GM08714 (cell line): ENCODE results near the gene COLQ.
"Not testable (repeated sequence)": the region's sequence is repeated elsewhere in the genome, so short reads cannot be mapped to it uniquely, and the experiment has no call there.

ENCODE experiments used
- H3K4me3 ChIP-seq: fragments of 200-500 bp; sonication (Bioruptor generic); 2 replicates; pipeline ENCODE4 v1.5.1; 2014; ENCODE audit warnings: mild to moderate bottlenecking, low read length, inconsistent platforms
- ZNF274 ChIP-seq: IDR thresholded peaks from 2 replicates; pipeline ENCODE4 v1.6.1; 2012; ENCODE audit warnings: mild to moderate bottlenecking, low read depth, low read length

The COLQ gene

DNA sequence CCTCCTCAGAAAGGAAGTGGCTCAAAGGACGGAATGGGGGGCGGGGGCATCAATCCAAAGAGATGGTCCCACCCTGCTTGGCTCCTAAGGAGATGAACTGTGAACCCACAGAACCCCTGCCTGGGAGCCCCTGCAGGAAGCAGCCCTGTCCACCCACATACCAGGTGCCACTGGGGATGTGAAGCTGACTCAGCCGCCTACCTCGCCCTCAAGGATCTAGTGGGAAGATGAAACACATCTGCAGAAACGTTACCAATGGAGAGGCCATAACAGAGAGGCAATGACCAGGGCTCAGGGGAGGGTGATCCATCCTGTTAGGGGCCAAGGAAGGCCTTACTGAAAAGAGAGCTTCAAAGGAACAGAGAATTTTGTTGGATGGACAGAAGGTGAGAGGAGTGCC lies 59.1 kb downstream of the COLQ start:
- H3K4me3 ChIP-seq, result no peak overlapping the region
- no peak for TF ChIP-seq ZNF274

DNA sequence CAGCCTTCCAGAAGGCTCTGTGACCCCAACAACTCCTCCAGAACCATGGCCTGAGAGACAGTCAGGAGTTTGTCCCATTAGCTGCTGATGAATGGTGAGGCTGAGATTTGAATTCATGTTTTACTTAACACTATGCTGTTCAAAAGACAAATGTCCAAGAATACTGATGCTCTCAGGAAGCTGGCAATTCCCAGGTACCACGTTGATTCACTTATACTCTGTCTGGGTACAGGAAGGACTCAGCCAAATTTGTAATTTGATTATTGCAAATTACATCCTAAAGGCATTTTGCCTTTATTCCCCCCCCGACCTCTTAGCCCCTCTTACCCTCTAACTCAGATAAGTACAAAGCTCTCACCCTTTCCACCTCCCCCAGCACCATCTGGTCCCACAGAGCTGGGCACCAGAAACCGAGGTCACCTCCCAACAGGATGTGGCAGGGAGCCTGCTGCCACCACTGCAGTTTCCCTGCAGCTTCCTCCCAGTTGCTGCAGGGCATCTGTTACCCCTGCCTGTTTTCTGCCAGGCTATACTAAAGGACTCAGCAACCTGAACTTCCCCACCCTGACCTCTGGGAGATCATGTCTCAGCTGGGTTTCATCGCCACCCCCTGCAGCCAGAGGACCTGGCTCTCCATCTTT lies 60.5 kb downstream of the COLQ start:
- no peak overlapping the region for H3K4me3 ChIP-seq
- TF ChIP-seq ZNF274, result no peak

DNA sequence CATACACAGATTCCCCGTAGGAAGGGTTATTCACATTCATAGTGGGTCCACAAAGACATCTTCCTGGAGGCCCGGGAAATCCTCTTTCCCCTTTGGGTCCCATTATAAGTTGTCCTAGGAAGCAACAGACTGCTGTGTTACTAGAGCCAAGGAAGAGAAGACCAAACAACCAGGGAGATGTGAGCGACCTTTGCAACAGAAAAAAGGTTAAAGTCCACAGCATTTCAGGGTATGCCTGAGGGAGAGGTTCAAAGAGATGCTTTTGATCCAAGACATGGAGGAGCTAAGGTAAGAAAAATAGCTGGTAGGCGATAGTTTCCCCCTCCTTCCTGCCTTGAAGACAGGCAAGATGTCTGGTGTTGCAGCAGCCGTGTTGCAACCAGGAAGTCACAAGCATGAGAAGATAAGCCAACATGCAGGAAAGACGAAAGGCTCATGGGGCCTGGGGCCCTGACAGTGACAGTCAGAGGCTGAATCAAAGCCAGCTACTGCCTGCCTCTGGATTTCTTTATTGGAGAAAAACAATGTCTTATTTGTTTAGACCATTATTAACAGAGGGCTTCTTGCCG lies 63.2 kb downstream of the COLQ start:
- H3K4me3 ChIP-seq, result no peak overlapping the region
- no peak for TF ChIP-seq ZNF274

DNA sequence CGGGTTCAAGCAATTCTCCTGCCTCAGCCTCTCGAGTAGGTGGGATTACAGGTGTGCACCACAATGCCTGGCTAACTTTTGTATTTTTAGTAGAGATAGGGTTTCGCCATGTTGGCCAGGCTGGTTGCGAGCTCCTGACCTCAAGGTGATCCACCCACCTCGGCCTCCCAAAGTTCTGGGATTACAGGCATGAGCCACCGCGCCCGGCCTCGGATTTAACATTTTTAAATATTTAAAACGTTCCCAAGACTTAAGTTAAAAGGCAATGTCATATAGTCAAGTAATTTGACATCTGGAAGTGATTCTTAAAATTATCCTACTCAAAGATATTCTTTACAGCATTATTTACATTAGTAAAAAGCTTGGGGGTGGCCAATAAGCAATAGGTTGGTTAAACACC lies 64.6 kb downstream of the COLQ start:
- not testable (repeated sequence) for H3K4me3 ChIP-seq

DNA sequence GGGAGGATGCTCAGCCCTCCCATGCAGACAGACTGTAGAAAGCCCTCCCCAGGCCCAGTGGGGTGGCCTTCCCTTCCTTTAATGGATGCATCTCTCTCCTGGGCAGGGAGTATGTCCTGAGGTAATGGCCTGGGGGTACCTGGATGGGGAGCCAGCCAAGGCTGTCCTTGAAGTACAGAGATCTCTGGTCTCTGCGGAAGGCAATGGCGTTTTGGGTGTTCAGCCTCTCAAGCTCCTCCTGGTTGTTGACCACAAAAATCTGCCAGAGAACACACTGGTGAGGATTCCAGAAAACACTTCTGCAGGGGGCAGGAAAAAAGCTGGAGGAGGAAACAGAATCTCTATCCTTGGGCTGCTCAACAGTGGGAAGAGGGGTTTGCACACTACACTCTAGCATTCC lies 65.2 kb downstream of the COLQ start:
- no peak for TF ChIP-seq ZNF274
- H3K4me3 ChIP-seq, result no peak overlapping the region

DNA sequence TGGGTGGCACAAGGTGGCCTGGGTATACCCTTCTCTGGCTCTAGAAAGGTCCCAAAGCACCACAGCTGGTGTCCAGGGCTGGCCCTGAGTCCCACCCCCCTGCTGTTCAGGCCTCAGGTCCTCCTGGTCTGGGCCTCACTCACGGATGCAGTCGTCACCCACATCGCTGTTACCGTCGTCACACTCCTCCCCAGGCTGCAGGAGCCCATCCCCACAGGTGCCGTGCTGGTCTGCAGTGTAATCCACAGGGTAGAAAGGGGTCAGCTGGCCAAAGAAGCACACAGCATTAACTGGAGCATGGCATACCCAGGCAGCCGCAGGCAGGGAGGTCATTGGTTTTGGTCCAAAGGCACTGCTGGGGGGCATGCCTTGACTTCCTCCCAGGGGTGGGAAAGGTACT lies 65.8 kb downstream of the COLQ start:
- TF ChIP-seq ZNF274, result no peak
- H3K4me3 ChIP-seq, result no peak overlapping the region

DNA sequence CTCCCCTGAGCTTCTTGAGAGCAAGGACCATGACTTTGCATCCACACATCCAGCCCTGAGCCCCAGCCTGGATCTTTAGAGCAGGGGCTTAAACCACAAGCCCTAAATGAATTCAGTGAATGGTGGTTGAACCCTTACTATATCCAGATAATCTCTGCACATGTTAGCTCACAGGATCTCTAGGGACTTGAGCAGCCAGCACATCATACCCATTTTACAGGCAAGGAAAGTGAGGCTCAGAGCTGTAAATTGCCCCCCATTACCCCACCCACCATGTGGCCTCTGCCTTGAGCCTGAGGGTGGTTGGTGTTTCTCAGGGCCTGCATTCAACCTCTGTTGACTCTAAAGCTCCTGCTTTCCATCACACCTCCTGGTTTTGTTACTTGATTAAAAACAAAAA lies 66.5 kb downstream of the COLQ start:
- TF ChIP-seq ZNF274, result no peak
- no peak overlapping the region for H3K4me3 ChIP-seq

DNA sequence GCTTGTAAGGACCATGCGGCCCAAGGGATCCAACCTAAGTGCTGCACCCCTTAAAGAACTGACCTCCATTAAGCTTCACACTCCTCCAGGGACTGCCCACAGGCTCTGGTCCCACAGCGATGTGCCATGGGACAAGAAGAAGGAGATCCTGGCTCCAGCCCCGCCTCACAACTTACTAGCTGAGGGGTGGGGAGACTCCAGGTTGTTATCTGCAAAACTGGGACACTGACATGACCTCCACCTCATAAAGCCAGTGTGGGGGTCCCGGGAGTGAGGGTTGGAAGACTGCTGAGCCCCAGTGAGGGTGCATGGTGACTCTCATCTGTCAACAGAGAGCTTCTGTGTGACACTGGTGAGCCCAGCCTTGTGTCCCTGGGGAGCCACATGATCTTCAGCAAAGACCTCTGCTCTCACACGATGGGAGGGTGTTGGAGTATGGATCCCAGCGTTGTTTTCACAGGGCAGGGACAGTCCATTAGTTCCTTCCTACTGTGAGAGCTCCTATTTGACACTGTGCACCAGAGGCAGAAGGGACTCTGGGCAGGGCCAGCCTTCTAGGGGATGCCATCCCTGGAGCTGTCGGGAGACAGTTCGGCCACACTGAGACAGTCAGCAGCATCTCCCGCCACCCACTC lies 67.4 kb downstream of the COLQ start:
- H3K4me3 ChIP-seq, result no peak overlapping the region
- no peak for TF ChIP-seq ZNF274

DNA sequence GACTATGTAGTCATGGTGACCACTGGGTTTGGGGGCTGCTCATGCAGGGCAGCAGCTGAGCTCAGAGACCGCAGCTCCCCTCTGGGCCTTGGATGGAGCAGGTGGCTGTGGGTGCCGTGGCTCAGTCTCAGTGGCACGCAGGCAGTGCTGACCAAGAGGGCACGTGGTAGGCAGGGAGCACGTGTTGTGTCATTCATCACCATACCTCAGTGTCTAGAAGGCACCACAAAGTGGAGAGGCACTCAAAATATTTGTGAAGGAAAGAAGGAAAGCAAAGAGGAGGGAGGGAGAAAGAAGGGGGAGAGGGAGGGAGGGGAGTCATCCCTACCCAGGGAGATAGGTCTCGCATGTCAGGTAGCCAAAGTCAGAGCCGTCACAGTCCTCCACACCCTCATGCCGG lies 68.0 kb downstream of the COLQ start:
- TF ChIP-seq ZNF274, result no peak
- no peak overlapping the region for H3K4me3 ChIP-seq

DNA sequence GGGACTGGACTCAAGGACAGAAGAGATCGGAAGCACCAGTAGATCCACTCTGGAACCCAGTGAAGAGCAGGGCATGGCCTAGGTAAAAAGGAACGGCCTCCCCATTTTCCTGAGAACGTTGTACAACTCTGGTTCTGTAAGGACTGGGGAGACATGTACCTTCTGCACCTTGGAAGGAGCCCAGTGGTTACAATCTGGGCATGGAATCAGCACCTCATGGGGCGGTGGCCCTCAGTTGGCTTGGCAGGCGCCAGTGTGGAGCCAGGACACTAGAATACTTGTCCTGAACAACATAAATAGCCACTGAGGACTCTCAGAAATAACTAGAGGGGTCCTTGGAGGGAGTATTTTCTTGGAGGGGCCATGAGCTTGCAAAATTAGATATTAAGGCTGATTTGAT lies 68.5 kb downstream of the COLQ start:
- H3K4me3 ChIP-seq, result no peak overlapping the region
- TF ChIP-seq ZNF274, result no peak

DNA sequence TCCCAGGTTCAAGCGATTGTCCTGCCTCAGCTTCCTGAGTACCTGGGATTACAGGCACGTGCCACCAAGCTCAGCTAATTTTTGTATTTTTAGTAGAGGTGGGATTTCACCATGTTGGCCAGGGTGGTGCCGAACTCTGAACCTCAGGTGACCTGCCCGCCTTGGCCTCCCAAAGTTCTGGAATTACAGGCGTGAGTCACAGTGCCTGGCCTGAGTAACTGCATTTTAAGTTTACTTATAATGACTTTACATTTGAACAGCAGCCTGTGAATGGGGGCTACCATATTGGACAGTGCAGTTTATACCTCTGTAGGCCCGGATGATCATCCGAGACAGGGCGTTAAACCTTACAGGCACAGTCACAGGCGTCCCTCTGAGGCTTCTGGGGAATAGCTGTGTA lies 69.3 kb downstream of the COLQ start:
- no peak for TF ChIP-seq ZNF274
- H3K4me3 ChIP-seq, result no peak overlapping the region

DNA sequence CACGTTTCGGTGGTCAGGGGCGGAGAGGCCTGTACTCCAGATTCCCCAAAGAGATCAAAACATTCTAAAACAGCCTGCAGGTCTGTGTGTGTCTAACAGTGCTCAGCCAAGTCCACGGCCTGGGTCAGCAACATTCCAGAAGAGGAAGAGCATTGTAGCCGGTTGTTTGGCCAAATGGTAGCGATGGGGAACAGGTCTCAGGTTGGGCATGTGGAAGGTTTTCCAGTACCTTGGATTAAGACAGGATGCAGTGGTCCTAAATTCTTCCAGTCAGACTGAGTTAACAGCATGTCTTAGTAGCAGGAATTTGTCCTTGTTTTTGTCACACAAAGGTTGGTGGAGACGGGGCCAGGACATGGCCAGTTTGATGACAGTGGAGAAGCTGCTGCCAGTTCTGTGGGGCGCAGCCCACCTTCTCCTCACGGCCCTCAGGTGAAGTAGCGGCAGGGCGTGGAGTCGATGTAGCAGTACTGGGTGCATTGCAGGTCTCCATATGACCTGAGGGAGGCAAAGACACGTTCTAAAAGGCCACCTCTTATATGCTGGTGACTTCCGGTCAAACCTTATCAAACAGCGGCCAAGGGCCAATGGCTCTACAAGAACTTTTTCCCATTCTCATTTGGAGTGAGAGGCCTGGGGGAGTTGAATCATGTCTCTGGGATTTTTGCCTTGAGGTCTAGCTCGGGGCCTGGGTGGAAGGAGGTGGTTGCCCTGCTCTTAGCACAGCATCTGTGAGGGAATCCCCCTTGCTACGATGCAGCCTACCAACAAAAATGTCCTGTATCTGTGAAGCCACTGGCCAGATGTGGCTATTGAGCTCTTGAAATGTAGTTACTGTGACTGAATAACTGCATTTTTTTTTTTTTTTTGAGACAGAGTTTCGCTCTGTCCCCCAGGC lies 70.0 kb downstream of the COLQ start:
- no peak overlapping the region for H3K4me3 ChIP-seq
- no peak for TF ChIP-seq ZNF274

DNA sequence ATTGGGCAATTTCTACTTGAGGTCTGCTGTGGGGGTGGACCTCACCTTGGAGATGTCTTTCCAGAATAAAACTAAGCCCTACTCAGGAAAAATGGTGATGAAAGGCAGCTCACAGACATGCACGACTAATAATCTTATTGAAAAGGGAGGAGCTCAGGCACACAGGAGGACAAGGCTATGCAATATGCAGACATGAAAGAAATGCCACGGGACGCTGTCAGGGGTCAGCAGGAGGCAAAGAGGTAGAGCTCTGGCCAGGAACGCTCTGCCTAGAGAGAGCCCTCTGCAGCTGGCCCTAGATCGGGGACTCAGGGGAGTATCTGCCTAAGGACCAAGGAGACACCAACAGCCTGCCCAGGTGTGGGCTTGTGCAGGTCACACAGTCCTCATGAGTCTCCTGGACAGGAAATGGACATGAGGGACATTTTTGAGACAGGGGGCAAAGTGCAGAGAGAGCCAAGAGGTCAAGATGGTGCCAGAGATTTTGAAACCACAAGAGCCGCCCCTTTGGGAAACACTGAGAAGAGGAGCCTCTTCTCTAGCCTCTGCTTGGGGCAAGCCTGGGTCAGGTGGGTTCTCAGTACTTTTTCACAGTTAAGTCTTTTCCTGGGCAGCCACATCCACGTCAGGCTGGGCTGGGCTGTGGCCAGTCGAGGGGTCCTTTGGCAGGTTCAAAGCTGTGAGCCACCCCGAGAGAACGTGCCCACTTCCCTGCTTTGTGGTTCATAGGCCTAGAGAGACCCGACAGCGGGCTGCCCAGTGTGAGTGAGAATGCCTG lies 70.9 kb downstream of the COLQ start:
- TF ChIP-seq ZNF274, result no peak
- H3K4me3 ChIP-seq, result no peak overlapping the region
